Mesenchymal stem cell (in vitro differentiated cells and primary cell): ENCODE measurements around the gene TBC1D14.

Experiments used
- DNase-seq: peaks from one replicate; pipeline ENCODE4 v3.0.0-alpha.2; 2013
- H2AFZ ChIP-seq: one replicate; pipeline ENCODE4 v1.6.1; 2013; ENCODE audit warnings: low read depth, mild to moderate bottlenecking, control low read depth, inconsistent platforms, low read length, moderate library complexity
- H2AK5ac ChIP-seq: 2 replicates; pipeline ENCODE4 v1.6.1; 2013; ENCODE audit warnings: low read length, moderate library complexity, mild to moderate bottlenecking, inconsistent platforms; ENCODE audit not compliant: severe bottlenecking
- H2BK120ac ChIP-seq: one replicate; pipeline ENCODE4 v1.6.1; 2013; ENCODE audit warnings: low read depth, mild to moderate bottlenecking, inconsistent platforms, low read length, moderate library complexity
- H2BK12ac ChIP-seq, 2 experiments: one replicate each; pipeline ENCODE4 v1.6.1; 2013; ENCODE audit warnings: inconsistent platforms in 2 of 2, low read length in 2 of 2, mild to moderate bottlenecking in 2 of 2, moderate library complexity in 2 of 2, control low read depth in 1 of 2
- H2BK15ac ChIP-seq: one replicate; pipeline ENCODE4 v1.6.1; 2013; ENCODE audit warnings: mild to moderate bottlenecking, low read depth, inconsistent platforms; ENCODE audit not compliant: poor library complexity, severe bottlenecking
- H2BK5ac ChIP-seq: 2 replicates; pipeline ENCODE4 v1.6.1; 2013; ENCODE audit warnings: low read depth, mild to moderate bottlenecking, low read length, control low read depth, inconsistent platforms; ENCODE audit not compliant: poor library complexity, severe bottlenecking
- H3K14ac ChIP-seq, 2 experiments: one replicate each; pipeline ENCODE4 v1.6.1; 2013; ENCODE audit warnings: inconsistent platforms in 2 of 2, low read length in 2 of 2, control low read depth in 1 of 2, mild to moderate bottlenecking in 1 of 2, moderate library complexity in 1 of 2
- H3K18ac ChIP-seq, 2 experiments: one replicate each; pipeline ENCODE4 v1.6.1; 2013; ENCODE audit warnings: inconsistent platforms in 2 of 2, low read length in 2 of 2, control low read depth in 1 of 2, low read depth in 1 of 2, mild to moderate bottlenecking in 1 of 2
- H3K23ac ChIP-seq, 2 experiments: one replicate each; pipeline ENCODE4 v1.6.1; 2013; ENCODE audit warnings: inconsistent platforms in 2 of 2, low read length in 2 of 2, mild to moderate bottlenecking in 2 of 2, moderate library complexity in 2 of 2, control low read depth in 1 of 2
- H3K27ac ChIP-seq: 2 replicates; pipeline ENCODE4 v1.5.1; 2013; ENCODE audit warnings: mild to moderate bottlenecking, moderate library complexity, low read length, control low read depth, inconsistent platforms; ENCODE audit not compliant: poor library complexity, severe bottlenecking
- H3K27me3 ChIP-seq, 2 experiments: 2 replicates each; pipeline versions ENCODE4 v1.6.1 to v1.7.0; 2013; ENCODE audit warnings: low read length in 2 of 2, mild to moderate bottlenecking in 2 of 2, moderate library complexity in 2 of 2, control low read depth in 1 of 2, inconsistent platforms in 1 of 2; ENCODE audit not compliant: control insufficient read depth in 1 of 2, insufficient read depth in 1 of 2
- H3K36me3 ChIP-seq, 2 experiments: 2 replicates each; pipeline versions ENCODE4 v1.6.1 to v1.7.0; 2013; ENCODE audit warnings: low read length in 2 of 2, control low read depth in 1 of 2, inconsistent platforms in 1 of 2, low read depth in 1 of 2, mild to moderate bottlenecking in 1 of 2; ENCODE audit not compliant: insufficient read depth in 2 of 2, control insufficient read depth in 1 of 2
- H3K4ac ChIP-seq, 2 experiments: one replicate each; pipeline ENCODE4 v1.6.1; 2013; ENCODE audit warnings: inconsistent platforms in 2 of 2, low read length in 2 of 2, mild to moderate bottlenecking in 2 of 2, moderate library complexity in 2 of 2, control low read depth in 1 of 2, low read depth in 1 of 2
- H3K4me1 ChIP-seq: 2 replicates; pipeline ENCODE4 v1.6.1; 2013; ENCODE audit warnings: low read depth, low read length, control low read depth; ENCODE audit not compliant: control insufficient read depth, insufficient read depth
- H3K4me2 ChIP-seq: 2 replicates; pipeline ENCODE4 v1.6.1; 2013; ENCODE audit warnings: low read length, mild to moderate bottlenecking, inconsistent platforms; ENCODE audit not compliant: poor library complexity, severe bottlenecking
- H3K4me3 ChIP-seq, 2 experiments: 2 replicates each; pipeline versions ENCODE4 v1.5.1 to v1.7.0; 2013; ENCODE audit warnings: low read length in 2 of 2, mild to moderate bottlenecking in 2 of 2, control low read depth in 1 of 2, low read depth in 1 of 2; ENCODE audit not compliant: insufficient read depth in 1 of 2
- H3K79me1 ChIP-seq: replicated peaks from 2 replicates; pipeline ENCODE4 v1.6.1; 2013; ENCODE audit warnings: mild to moderate bottlenecking, control low read depth, low read length, inconsistent platforms; ENCODE audit not compliant: poor library complexity, severe bottlenecking
- H3K9ac ChIP-seq: 2 replicates; pipeline ENCODE4 v1.7.0; 2013; ENCODE audit warnings: mild to moderate bottlenecking, low read length, moderate library complexity
- H3K9me3 ChIP-seq: 2 replicates; pipeline ENCODE4 v1.7.0; 2013; ENCODE audit warnings: mild to moderate bottlenecking, low read length; ENCODE audit not compliant: control insufficient read depth
- H4K8ac ChIP-seq: one replicate; pipeline ENCODE4 v1.6.1; 2013; ENCODE audit warnings: inconsistent platforms, mild to moderate bottlenecking, low read length, moderate library complexity
- H4K91ac ChIP-seq: one replicate; pipeline ENCODE4 v1.6.1; 2013; ENCODE audit warnings: mild to moderate bottlenecking, low read length, inconsistent platforms
- WGBS: methylation state at CpG from one replicate; pipeline ENCODE4 v1.1.7; 2013; ENCODE audit warnings: mixed read lengths; 5-methylcytosine and 5-hydroxymethylcytosine counted together

The TBC1D14 gene

DNA sequence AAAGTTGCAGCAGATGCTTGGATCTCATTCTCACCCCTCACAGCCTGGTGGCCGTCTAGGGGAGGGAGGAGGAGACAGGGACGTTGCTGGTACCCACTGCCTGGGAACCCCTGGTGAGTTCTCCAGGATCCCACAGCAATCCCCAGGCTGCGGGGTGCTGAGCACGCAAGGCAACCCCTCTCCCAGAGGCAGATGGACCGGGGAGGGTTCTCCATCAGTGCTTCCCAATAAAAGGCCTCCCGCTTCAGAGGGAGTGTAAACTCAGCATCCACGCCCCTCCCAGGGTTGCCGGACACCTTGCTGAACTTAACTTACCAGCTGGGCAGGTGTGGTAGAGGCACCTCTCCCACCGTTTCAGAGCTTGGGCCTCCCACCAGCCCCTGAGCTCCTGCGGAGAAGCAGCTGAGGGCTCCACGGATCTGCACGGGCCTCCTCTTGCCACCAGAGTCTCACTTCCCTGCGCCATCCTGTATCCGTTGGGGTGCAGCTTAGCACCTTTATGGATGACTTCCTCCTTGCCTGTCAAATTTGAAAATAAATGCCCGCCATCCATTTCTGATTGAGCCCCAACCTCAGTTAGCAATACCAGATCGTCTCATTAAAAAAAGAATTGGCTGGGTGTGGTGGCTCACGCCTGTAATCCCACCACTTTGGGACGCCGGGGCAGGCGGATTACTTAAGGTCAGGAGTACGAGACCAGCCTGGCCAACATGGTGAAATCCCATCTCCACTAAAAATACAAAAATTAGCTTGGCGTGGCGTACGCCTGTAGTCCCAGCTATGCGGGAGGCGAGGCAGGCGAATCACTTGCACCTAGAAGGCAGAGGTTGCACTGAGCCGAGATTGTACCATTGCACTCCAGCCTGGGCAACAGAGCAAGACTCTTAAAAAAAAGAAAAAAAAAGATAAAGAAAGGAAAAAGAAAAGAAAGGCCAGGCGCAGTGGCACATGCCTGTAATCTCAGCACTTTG lies 14.8 kb upstream of the TBC1D14 start:
- H3K4me3 ChIP-seq = no peak overlapping the region
- peak overlapping the region; percentile 35 for H4K8ac ChIP-seq
- H3K4ac ChIP-seq = peak overlapping the region; percentile 27 to 63
- no peak for DNase-seq
- peak overlapping the region; percentile 75 for H2BK15ac ChIP-seq
- no peaks in the 10 kb centered on the region for H3K27me3 ChIP-seq
- no peaks in the 10 kb centered on the region for H3K9me3 ChIP-seq
- peak overlapping the region; percentile 49 for H2AK5ac ChIP-seq
- H3K14ac ChIP-seq = no peak overlapping the region
- H4K91ac ChIP-seq = peak overlapping the region; percentile 19
- H2BK120ac ChIP-seq = no peak overlapping the region
- peak overlapping the region; percentile 63 for H2BK5ac ChIP-seq
- WGBS = 95% methylated on average over 29 of the region's 29 CpGs
- peaks cover 23% of the 10 kb centered on the region for H3K4me1 ChIP-seq
- peak overlapping the region; percentile 48 for H3K18ac ChIP-seq
- H3K4me2 ChIP-seq = no peak overlapping the region
- H3K36me3 ChIP-seq = no peaks in the 10 kb centered on the region
- no peak overlapping the region for H3K9ac ChIP-seq
- H3K79me1 ChIP-seq = no peaks in the 10 kb centered on the region
- peak overlapping the region; percentile 95 for H3K27ac ChIP-seq
- H3K23ac ChIP-seq = no peak overlapping the region
- H2AFZ ChIP-seq = no peak overlapping the region
- peak overlapping the region; percentile 7 to 87 for H2BK12ac ChIP-seq

DNA sequence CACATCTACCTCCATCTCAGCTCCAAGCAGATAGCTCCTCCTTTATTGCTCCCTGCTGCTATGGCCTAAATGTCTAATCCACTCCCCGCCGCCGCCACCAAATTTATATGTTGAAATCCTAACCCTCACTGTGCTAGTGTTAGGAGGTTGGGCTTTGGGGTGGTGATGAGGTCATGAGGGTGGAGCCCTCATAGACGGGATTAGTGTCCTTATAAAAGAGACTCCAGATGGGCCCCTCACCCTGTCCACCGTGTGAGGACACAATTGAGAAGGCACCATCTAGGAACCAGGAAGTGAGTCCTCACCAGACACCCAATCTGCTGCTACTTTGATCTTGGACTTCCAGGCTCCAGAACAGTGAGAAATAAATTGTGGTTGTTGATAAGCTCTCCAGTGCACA lies 13.6 kb upstream of the TBC1D14 start:
- Histone ChIP-seq H3K18ac (no peak overlapping the region), H3K4me3 (no peak overlapping the region), H2BK120ac (no peak overlapping the region), H3K4ac (no peak overlapping the region), H2AK5ac (no peak overlapping the region), H3K9me3 (no peaks in the 10 kb centered on the region), H3K14ac (no peak overlapping the region), H2BK15ac (no peak overlapping the region), H3K9ac (no peak overlapping the region), H2AFZ (no peak overlapping the region), H4K91ac (no peak overlapping the region), H3K27ac (no peak overlapping the region), H3K23ac (no peak overlapping the region), H3K79me1 (no peaks in the 10 kb centered on the region), H2BK12ac (no peak overlapping the region), H3K27me3 (peaks cover 0 to 6% of the 10 kb centered on the region in 2 experiments), H3K4me1 (peaks cover 23% of the 10 kb centered on the region), H2BK5ac (no peak overlapping the region), H3K36me3 (no peaks in the 10 kb centered on the region), H3K4me2 (no peak overlapping the region), H4K8ac (no peak overlapping the region)
- no peak for DNase-seq
- WGBS = no CpG with 5 or more reads among the region's 5 CpGs

DNA sequence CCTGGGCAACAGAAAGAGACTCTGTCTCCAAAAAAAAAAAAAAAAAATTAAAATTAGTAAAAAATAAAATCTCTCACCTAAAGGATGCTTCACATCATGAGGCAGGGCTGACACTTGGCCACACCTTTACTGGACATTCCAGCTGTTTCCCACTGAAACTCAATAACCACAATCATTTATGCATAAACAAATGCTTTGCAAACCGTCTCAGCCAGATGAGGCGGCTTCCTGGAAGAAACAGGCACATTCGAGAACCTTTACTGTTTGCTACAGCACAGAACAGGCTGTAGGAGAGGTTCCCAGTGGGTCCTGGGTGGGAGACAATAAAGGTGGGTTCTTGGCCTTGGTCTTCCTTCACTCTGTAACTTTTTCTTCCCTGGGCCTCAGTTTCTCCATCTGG lies 10.9 kb upstream of the TBC1D14 start:
- Histone ChIP-seq H3K36me3 (no peaks in the 10 kb centered on the region), H3K27me3 (peaks cover 0 to 6% of the 10 kb centered on the region in 2 experiments), H2BK5ac (no peak overlapping the region), H3K79me1 (no peaks in the 10 kb centered on the region), H4K8ac (peak overlapping the region; percentile 66), H3K18ac (no peak overlapping the region), H3K4me2 (no peak overlapping the region), H3K4me3 (no peak overlapping the region), H2AFZ (no peak overlapping the region), H2AK5ac (no peak overlapping the region), H2BK12ac (no peak overlapping the region), H3K4ac (peak overlapping the region in 1 of 2 experiments; percentile 46), H3K14ac (no peak overlapping the region), H2BK15ac (no peak overlapping the region), H4K91ac (no peak overlapping the region), H3K9me3 (no peaks in the 10 kb centered on the region), H3K4me1 (peaks cover 7% of the 10 kb centered on the region), H3K27ac (no peak overlapping the region), H3K9ac (no peak overlapping the region), H2BK120ac (no peak overlapping the region), H3K23ac (no peak overlapping the region)
- 39% methylated on average over 3 of the region's 3 CpGs for WGBS
- DNase-seq = peak; percentile 71

DNA sequence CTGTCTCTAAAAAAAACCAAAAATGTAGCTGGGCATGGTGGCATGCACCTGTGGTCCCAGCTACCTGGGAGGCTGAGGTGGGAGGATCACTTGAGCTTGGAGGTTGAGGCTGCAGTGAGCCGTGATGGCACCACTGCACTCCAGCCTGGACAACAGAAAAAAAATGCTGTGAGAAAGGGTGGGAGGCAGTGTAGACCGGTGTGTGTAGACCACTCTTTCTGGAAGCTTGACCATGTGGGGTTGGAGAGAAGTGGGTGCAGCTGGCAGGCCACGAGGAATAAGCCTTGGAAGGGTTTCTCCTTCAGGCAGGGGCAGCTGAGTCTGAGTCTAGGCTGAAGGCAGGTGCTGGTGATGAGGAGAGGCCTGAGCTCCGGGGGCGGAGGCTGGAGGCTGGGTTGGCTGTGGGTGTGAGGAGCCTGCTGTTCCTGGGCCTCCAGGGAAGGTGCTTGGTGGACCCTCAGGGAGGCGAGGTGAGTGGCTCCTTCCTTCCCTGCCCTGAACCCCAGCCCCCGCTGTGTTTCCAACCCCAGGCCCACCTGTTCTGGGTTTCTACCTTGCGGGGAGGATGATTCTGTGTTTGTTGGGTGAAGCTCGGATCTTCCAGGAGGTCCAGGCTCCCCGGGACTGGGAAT lies 9.3 kb upstream of the TBC1D14 start:
- H2BK12ac ChIP-seq = peak overlapping the region; percentile 38 to 61
- H2BK15ac ChIP-seq = peak overlapping the region; percentile 78
- H3K4me3 ChIP-seq = no peak overlapping the region
- H2BK5ac ChIP-seq = no peak overlapping the region
- no peaks in the 10 kb centered on the region for H3K36me3 ChIP-seq
- H3K4ac ChIP-seq = peak overlapping the region in 1 of 2 experiments; percentile 29
- H3K14ac ChIP-seq = no peak overlapping the region
- peak overlapping the region in 1 of 2 experiments; percentile 67 for H3K18ac ChIP-seq
- peaks cover 0 to 8% of the 10 kb centered on the region in 2 experiments for H3K27me3 ChIP-seq
- no peak overlapping the region for H3K4me2 ChIP-seq
- DNase-seq = no peak
- no peaks in the 10 kb centered on the region for H3K4me1 ChIP-seq
- H3K9ac ChIP-seq = no peak overlapping the region
- H2AK5ac ChIP-seq = no peak overlapping the region
- no peaks in the 10 kb centered on the region for H3K9me3 ChIP-seq
- H3K79me1 ChIP-seq = no peaks in the 10 kb centered on the region
- no peak overlapping the region for H2AFZ ChIP-seq
- WGBS = 97% methylated on average over 10 of the region's 10 CpGs
- no peak overlapping the region for H3K27ac ChIP-seq
- peak overlapping the region; percentile 12 for H4K8ac ChIP-seq
- peak overlapping the region; percentile 75 for H2BK120ac ChIP-seq
- H3K23ac ChIP-seq = no peak overlapping the region
- peak overlapping the region; percentile 34 for H4K91ac ChIP-seq
